Progenitor cell of endocrine pancreas (in vitro differentiated cells): ENCODE results near the gene THADA. TPM values are rescaled to one million over a fixed set of nuclear protein-coding genes. Genes with fewer than 3 reads are reported as not detected.

ENCODE experiments used
- DNase-seq: peaks from one replicate; pipeline ENCODE4 v3.0.0; 2021; ENCODE audit warnings: low spot score; ENCODE audit not compliant: unreplicated experiment
- H3K27ac Mint-ChIP-seq: 2 replicates; pipeline ENCODE4 v1.8.0; 2021; ENCODE audit warnings: mild to moderate bottlenecking, moderate library complexity, mixed read lengths
- H3K27me3 Mint-ChIP-seq: 2 replicates; pipeline ENCODE4 v1.8.0; 2021; ENCODE audit warnings: mixed read lengths
- H3K36me3 Mint-ChIP-seq: 2 replicates; pipeline ENCODE4 v1.8.0; 2022; ENCODE audit warnings: mixed read lengths; ENCODE audit not compliant: insufficient read depth
- H3K4me1 Mint-ChIP-seq: 2 replicates; pipeline ENCODE4 v1.8.0; 2021; ENCODE audit warnings: low read depth, mixed read lengths
- H3K4me3 Mint-ChIP-seq: 2 replicates; pipeline ENCODE4 v1.8.0; 2021; ENCODE audit warnings: low read depth, mild to moderate bottlenecking, moderate library complexity, mixed read lengths
- H3K9me3 Mint-ChIP-seq: 2 replicates; pipeline ENCODE4 v1.8.0; 2021; ENCODE audit warnings: low read depth, mixed read lengths
- total RNA-seq: library from RNA; stranded (reverse); gene quantifications from 2 replicates; pipeline ENCODE4 v1.2.1, GENCODE V29; 2021
- TF ChIP-seq, protein P1 (sequence below): fragments of 200-600 bp; sonication (generic); IDR thresholded peaks from one replicate; pipeline ENCODE4 v1.5.0; 2021; ENCODE audit warnings: antibody characterized with exemption, mild to moderate bottlenecking; ENCODE audit not compliant: unreplicated experiment

THADA gene
- total RNA-seq, 1 donor from 2014 or later, result 39.4 TPM

DNA sequence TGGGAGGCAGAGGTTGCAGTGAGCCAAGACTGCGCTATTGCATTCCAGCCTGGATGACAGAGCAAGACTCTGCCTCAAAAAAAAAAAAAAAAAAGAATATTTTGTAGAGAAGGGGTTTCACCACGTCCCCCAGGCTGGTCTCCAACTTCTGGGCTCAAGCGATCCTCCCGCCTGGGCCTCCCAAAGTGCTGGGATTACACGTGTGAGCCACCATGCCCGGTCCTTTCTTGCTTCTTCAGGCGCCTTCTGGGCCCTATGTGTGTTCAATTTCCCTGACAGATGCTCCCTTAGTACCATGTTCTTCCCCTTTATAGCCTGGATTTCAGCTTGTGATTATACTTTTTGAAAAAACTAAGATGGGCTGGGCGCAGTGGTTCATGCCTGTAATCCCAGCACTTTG lies 379.2 kb downstream of the THADA start:
- Mint-ChIP-seq H3K4me1 (peaks cover 41% of the 10 kb centered on the region), H3K27me3 (no peaks in the 10 kb centered on the region), H3K36me3 (no peaks in the 10 kb centered on the region), H3K27ac (no peak overlapping the region), H3K9me3 (no peaks in the 10 kb centered on the region), H3K4me3 (no peak overlapping the region)
- TF ChIP-seq, protein P1, sequence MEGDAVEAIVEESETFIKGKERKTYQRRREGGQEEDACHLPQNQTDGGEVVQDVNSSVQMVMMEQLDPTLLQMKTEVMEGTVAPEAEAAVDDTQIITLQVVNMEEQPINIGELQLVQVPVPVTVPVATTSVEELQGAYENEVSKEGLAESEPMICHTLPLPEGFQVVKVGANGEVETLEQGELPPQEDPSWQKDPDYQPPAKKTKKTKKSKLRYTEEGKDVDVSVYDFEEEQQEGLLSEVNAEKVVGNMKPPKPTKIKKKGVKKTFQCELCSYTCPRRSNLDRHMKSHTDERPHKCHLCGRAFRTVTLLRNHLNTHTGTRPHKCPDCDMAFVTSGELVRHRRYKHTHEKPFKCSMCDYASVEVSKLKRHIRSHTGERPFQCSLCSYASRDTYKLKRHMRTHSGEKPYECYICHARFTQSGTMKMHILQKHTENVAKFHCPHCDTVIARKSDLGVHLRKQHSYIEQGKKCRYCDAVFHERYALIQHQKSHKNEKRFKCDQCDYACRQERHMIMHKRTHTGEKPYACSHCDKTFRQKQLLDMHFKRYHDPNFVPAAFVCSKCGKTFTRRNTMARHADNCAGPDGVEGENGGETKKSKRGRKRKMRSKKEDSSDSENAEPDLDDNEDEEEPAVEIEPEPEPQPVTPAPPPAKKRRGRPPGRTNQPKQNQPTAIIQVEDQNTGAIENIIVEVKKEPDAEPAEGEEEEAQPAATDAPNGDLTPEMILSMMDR, result no peak
- DNase-seq, result no peak

DNA sequence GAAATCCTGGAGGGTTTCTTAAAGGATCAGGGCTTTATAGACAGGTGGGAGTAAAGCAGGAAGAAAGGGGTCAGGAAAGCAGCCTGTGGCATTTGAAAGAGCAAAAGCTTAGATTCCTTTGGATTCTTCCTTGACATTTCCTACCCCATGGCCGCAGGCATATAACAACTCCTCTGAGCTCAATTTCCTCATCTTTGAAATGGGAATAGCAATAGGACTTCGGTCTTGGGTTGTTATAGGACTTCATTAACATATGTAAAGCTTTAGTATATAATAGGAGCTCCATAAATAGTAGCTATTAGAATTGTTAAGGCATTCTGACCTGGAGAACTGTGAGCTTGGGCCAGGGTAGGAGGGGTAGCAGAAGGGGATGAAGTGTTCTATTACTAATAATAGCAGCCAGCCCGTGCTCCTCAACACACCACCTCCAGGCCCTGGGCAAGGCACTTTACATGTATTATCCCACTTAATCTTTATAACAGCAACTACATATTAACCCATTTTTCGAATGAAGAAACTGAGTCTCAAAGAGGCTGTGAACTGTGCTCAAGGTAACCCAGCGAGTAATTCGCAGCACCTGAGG lies 380.1 kb downstream of the THADA start:
- Mint-ChIP-seq H3K9me3 (no peaks in the 10 kb centered on the region), H3K36me3 (no peaks in the 10 kb centered on the region)

DNA sequence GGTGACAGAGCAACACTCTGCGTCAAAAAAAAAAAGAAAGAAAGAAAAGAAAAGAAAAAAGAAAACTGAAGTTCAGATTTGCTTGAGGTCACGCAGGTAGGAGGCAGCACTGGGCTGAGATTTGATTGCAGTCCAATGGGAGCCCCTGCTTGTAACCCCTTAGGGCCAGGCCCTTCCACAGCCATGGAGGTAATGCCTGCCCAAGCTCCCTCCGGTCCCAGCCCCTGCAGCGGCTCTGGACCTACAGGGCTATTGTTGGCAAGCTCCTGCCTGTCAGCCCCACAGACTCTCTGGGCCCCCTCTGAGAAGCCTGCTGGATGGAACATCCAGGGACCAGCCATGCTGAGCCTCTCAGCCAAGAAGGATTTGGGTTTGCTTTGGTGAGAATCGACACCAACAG lies 381.6 kb downstream of the THADA start:
- Mint-ChIP-seq H3K4me3 (no peak overlapping the region), H3K27me3 (no peaks in the 10 kb centered on the region), H3K36me3 (no peaks in the 10 kb centered on the region), H3K27ac (no peak overlapping the region), H3K4me1 (peaks cover 24% of the 10 kb centered on the region), H3K9me3 (no peaks in the 10 kb centered on the region)
- DNase-seq, result no peak
- TF ChIP-seq, protein P1, result no peak

More for the DNA sequence above, 380.1 kb downstream of the THADA start:
- Mint-ChIP-seq H3K4me3 (no peak overlapping the region), H3K27me3 (no peaks in the 10 kb centered on the region), H3K4me1 (peaks cover 34% of the 10 kb centered on the region), H3K27ac (no peak overlapping the region)
- TF ChIP-seq, protein P1, result no peak
- DNase-seq, result no peak

DNA sequence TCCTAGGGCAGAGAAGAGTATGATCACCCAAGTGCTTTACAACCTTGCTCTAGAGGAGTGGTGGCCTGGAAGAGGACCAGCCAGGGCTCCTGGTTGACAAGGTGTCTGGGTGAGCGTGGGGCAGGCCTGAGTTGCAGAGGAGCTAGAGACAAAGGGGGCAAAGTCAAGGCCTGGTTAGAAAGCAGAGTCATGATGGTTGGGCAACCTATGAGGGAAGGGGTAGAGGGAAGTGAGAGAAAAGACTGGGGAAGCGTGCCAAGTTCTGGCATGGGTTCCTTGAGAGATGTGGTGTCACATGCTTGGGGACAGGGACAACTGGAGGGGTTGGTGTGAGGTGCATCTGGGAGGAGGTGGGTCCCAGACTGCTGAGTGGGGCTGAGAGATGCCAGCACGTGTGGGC lies 382.9 kb downstream of the THADA start:
- no peak for DNase-seq
- TF ChIP-seq, protein P1, result no peak
- Mint-ChIP-seq H3K27me3 (no peaks in the 10 kb centered on the region), H3K36me3 (no peaks in the 10 kb centered on the region), H3K4me1 (peaks cover 12% of the 10 kb centered on the region), H3K9me3 (no peaks in the 10 kb centered on the region), H3K27ac (peak overlapping the region; percentile 64), H3K4me3 (no peak overlapping the region)

DNA sequence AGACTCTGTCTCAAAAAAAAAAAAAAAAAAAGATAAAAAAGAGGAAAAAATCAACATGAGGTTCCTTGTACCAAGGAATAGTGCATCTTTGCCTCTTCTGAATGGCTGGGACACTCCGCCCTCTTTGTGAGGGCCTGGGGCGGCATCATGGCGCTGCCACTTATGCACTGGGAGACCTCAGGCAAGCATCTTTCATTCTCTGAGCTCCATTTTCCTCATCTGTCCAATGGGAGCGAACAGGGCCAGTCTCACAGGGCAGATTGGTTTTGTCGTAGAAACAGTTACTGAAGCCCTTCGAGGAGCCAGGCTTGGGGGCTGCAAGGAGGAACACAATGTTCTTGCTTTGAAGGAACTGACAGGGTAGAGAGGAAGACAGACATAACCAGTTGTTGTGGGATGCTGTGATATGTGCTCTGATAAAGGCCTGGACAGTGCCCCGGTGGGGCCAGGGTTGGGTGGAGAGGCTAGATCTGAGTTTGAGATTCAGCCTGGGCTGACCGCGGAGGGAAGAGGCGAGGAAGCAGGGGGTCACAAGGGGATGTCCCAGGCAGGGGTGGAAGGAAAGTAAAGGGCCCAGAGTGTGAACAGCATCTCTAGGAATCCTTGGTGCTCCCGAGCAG lies 383.5 kb downstream of the THADA start:
- Mint-ChIP-seq H3K36me3 (no peaks in the 10 kb centered on the region), H3K27ac (no peak overlapping the region), H3K4me3 (no peak overlapping the region), H3K9me3 (no peaks in the 10 kb centered on the region), H3K27me3 (no peaks in the 10 kb centered on the region), H3K4me1 (peaks cover 8% of the 10 kb centered on the region)
- no peak for DNase-seq
- TF ChIP-seq, protein P1, result no peak
